GM21447 (cell line): ENCODE data around the gene TTC23.

Experiments
- ATAC-seq: cut with Tn5 transposase; IDR thresholded peaks from one replicate; pipeline ENCODE4 v1.9.1; 2021; ENCODE audit not compliant: unreplicated experiment

TTC23 gene

DNA sequence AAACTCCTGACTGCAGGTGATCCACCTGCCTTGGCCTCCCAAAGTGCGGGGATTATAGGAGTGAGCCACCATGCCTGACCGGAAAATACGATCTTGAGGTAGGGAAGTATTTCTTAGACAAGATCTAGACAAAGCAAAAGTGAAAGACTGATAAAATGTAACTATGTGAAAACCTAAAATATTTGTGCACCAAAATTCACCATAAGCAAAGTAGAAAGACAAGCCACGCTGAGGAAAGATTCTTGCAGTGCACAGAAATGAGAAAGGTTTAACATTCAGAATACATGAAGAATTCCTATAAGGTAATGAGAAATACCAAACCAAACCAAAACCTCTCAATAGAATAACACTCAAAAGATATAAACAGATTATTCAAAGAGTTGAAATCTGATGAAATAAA is 108.8 kb downstream of the TTC23 start:
- ATAC-seq, result no peak

DNA sequence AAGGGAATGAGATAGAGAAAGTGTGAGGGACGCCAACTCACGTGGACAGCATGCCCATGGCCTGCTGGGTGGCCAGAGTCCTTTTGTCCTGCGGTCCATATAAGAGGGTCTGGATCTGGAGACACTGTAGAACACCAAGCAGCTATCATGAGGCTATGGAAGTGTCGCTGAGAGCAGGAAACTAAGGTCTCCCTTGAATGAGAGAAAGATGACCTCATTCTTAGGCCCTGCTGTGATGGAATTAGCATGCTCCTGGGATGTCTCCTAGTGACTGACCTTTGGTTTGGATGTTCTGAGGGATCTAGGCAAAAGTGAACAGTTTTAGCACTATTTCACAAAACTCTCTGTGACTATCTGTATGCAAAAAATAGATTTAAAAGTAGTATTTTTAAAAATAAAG is 110.1 kb downstream of the TTC23 start:
- ATAC-seq, result no peak

DNA sequence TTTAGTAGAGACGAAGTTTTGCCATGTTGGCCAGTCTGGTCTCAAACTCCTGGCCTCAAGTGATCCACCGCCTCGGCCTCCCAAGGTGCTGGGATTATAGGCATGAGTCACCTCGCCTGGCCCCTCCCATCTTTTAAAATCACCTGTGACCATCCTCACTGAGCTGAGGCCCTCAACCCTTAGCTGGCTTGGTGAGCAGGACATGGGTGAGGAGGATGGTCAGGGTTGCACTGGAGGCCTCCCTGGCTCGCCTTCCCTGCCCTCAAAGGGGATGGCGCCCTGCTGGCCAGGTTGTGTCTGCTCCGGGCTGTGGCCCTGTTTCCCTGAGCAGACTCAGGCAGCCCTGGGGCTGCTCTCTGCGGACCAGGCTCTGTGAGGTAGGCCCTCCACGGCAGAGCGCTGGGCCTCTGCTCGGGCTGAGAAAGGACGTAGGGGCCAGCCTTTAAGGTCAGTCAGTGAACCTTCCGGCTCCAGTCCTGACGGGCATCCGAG is 110.8 kb downstream of the TTC23 start:
- ATAC-seq, result no peak

DNA sequence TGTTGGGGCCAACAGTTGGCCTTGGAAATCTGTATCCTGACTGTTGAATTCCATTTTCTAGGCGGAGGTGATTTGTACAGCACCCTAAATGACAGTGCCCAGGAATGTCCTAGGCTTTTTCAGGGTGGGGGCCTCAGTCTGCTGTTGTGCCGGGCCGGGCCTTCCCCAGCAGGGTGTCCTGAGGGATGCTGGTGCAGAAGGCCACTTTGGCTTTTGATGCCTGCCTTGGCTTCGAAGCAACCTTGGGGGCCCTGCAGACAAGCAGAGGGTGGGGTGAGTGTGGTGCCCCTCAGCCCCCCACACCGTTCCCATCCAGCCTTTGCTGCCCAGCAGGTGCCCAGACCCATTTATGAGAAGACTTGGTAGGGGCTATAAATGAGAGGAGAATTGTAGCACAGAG is 111.5 kb downstream of the TTC23 start:
- no peak for ATAC-seq

DNA sequence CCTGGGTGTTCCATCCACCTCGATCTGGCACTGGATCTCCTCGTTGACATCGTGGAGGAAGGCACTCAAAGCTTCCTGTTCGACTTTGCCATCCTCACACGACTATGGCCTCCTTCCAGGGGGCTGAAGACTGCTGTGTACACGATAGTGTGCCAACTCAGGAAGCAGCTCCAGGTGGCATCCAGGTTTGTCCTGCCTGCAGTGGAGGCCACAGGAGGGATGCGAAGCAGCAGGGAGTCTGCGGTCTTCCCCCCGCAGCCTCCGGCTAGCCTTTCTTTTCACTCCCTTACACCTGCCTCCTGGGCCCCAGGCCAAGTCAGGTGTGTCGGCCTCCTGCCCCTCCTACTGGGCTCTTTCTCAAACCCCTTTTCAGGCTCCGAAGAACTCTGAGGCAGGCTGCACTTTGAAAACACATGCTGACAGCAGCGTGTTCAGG is 112.3 kb downstream of the TTC23 start:
- ATAC-seq, result no peak

DNA sequence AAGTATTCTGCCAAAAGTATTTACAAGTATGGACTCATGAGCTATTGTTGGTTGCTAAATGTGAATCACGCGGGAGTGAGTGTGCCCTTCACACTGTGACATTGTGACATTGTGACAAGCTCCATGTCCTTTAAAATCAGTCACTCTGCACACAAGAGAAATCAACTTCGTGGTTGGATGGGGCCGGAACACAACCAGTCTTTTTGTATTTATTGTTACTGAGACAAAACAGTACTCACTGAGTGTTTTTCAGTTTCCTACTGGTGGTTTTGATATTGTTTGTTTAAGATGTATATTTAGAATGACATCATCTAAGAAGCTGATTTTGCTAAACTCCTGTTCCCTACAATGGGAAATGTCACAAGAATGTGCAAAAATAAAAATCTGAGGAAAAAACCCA is 114.2 kb downstream of the TTC23 start:
- peak; percentile 79 for ATAC-seq

DNA sequence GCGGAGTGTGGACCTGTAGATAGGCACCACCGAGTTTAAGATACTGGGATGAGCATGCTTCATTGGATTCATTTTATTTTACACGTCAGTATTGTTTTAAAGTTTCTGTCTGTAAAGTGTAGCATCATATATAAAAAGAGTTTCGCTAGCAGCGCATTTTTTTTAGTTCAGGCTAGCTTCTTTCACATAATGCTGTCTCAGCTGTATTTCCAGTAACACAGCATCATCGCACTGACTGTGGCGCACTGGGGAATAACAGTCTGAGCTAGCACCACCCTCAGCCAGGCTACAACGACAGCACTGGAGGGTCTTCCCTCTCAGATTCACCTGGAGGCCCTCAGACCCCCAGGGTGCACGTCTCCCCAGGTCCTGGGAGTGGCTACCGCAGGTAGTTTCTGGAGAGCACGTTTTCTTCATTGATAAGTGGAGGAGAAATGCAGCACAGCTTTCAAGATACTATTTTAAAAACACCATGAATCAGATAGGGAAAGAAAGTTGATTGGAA is 115.0 kb downstream of the TTC23 start:
- no peak for ATAC-seq

DNA sequence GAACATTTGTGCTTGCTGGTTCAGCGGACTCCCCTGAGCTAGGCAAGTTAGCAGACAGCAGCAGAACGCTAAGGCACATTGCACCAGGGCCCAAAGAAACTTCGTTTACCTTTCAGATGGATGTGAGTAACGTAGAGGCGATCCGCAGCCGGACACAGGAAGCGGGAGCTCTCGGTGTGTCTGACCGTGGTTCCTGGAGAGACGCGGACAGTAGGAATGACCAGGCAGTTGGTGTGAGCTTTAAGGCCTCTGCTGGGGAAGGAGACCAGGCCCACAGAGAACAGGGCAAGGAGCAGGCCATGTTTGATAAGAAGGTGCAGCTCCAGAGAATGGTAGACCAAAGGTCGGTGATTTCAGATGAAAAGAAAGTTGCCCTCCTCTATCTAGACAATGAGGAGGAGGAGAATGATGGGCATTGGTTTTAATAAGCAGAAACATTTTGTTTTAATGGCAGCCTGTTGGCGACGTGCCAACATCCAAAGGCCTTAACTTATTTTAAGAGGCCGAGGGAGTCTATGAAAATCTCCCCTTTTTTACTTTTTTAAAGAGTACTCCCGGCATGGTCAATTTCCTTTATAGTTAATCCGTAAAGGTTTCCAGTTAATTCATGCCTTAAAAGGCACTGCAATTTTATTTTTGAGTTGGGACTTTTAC is 116.6 kb downstream of the TTC23 start:
- ATAC-seq, result no peak

DNA sequence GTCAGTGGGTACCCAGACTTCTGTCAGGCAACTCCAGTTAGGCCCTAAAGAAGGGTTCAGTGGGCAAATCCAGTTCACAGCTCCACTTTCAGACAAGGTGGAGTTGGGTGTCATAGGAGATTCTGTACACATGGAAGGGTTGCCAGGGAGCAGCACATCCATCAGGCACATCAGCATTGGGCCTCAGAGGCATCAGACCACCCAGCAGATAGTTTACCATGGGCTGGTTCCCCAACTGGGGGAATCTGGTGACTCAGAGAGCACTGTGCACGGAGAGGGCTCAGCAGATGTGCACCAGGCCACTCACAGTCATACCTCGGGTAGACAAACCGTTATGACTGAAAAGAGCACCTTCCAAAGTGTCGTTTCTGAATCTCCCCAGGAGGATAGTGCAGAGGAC is 117.3 kb downstream of the TTC23 start:
- no peak for ATAC-seq

DNA sequence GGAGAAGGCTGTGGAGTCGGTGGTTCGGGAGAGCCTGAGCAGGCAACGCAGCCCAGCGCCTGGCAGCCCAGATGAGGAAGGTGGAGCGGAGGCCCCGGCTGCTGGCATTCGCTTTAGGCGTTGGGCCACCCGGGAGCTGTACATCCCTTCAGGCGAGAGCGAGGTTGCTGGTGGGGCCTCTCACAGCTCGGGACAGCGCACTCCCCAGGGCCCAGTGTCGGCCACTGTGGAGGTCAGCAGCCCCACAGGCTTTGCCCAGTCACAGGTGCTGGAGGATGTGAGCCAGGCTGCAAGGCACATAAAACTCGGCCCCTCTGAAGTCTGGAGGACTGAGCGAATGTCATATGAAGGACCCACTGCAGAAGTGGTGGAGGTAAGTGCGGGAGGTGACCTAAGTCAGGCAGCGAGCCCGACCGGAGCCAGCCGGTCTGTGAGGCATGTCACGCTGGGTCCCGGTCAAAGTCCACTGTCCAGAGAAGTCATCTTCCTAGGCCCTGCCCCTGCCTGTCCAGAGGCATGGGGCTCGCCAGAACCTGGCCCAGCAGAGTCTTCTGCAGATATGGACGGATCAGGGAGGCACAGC is 117.8 kb downstream of the TTC23 start:
- ATAC-seq, result no peak

DNA sequence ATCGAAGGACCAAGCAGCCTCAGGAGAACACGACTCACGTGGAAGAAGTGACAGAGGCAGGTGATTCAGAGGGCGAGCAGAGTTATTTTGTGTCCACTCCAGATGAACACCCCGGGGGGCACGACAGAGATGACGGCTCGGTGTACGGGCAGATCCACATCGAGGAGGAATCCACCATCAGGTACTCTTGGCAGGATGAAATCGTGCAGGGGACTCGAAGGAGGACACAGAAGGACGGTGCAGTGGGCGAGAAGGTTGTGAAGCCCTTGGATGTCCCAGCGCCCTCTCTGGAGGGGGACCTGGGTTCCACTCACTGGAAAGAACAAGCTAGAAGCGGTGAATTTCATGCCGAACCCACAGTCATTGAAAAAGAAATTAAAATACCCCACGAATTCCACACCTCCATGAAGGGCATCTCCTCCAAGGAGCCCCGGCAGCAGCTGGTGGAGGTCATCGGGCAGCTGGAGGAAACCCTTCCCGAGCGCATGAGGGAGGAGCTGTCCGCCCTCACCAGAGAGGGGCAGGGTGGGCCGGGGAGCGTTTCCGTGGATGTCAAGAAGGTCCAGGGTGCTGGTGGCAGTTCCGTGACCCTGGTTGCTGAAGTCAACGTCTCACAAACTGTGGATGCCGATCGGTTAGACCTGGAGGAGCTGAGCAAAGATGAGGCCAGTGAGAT is 118.5 kb downstream of the TTC23 start:
- no peak for ATAC-seq

DNA sequence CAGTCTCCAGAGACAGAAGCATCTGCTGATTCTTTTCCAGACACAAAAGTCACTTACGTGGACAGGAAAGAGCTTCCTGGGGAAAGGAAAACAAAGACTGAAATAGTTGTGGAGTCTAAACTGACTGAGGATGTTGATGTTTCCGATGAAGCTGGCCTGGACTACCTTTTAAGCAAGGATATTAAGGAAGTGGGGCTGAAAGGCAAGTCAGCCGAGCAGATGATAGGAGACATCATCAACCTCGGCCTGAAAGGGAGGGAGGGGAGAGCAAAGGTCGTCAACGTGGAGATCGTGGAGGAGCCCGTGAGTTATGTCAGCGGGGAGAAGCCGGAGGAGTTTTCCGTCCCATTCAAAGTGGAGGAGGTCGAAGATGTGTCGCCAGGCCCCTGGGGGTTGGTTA is 119.1 kb downstream of the TTC23 start:
- no peak for ATAC-seq

DNA sequence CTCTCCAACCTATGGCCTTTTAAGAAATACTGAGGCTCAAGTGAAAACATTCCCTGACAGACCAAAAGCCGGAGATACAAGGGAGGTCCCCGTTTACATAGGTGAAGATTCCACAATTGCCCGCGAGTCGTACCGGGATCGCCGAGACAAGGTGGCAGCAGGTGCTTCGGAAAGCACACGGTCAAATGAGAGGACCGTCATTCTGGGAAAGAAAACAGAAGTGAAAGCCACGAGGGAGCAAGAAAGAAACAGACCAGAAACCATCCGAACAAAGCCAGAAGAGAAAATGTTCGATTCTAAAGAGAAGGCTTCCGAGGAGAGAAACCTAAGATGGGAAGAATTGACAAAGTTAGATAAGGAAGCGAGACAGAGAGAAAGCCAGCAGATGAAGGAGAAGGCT is 119.7 kb downstream of the TTC23 start:
- no peak for ATAC-seq

DNA sequence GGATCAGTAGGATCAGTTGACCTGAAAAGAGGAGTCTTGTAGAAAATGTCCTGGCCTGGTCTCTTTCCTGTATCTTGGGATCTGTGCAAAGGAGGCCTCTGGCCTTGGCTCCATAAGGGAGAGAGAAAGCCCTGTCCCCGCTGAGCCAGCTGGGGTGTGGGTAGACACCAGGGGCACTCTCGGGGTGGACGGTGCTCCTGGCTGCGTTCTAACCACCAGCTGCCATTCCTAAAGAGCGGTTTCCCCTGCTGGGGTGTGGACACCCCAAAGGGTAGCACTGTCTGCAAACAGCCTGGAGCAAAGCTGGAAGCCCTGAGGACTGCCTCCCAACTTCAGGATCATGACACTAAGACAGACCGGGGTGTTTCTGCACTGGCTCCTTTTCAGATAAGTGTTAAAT is 121.0 kb downstream of the TTC23 start:
- no peak for ATAC-seq

DNA sequence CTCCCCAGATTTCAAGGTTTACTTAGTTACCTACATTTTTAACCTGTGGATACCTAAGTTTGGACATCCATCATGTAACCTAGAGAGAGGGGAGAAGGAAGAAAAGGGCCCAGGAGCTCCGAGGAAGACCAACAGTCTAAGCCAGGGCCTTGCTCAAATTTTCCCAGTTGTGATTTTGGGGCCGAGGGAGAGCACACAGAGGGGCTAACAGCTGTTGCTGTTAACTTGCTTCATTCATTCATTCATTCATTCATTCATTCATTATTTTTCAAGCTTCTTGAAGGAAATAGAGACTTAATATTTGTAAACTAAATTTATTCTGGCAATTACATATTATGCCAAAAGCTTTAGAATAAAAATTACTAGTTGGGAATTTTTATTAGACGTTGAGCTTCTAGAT is 121.6 kb downstream of the TTC23 start:
- no peak for ATAC-seq

DNA sequence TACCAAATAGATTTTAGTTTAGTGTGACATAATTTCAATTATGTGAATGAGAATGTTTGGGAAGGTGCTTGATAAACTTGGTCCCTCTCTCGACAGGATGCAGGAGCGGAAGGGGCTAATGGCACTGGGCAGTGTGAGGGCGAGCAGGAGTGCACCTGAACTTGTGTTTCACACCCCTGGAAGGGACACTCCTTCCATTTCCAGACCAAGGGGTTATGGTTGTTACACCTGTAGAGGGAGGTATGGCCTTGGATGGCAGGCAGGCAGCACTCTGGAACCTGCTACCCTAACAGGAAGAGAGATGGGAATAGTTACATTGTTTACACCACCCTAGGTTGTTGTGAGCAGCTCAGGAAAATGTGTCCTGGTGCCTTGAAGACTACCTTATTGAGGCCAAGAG is 122.5 kb downstream of the TTC23 start:
- no peak for ATAC-seq

DNA sequence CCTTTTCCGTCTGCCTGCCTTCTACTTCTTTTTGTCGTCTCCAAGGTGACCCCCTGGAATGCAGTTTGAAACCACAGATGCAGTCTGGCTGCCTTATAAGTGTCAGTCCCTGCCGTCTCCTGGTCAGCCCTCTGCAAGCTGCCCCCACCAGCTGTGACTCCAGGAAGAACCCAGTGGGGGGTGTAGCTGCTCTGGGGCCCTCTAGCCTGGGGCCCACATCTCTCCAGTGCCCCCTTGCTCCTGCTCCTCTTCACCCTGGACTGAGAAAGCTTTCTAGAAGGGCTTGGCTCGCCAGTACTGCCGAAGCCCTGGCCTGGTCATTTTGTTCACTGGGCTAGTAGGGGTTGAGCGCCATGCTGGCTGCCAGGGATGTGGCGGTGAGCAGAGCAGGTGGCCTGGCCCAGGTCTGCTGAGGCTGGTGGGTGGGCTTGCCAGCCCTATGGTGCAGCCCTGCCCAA is 123.2 kb downstream of the TTC23 start:
- ATAC-seq, result no peak

DNA sequence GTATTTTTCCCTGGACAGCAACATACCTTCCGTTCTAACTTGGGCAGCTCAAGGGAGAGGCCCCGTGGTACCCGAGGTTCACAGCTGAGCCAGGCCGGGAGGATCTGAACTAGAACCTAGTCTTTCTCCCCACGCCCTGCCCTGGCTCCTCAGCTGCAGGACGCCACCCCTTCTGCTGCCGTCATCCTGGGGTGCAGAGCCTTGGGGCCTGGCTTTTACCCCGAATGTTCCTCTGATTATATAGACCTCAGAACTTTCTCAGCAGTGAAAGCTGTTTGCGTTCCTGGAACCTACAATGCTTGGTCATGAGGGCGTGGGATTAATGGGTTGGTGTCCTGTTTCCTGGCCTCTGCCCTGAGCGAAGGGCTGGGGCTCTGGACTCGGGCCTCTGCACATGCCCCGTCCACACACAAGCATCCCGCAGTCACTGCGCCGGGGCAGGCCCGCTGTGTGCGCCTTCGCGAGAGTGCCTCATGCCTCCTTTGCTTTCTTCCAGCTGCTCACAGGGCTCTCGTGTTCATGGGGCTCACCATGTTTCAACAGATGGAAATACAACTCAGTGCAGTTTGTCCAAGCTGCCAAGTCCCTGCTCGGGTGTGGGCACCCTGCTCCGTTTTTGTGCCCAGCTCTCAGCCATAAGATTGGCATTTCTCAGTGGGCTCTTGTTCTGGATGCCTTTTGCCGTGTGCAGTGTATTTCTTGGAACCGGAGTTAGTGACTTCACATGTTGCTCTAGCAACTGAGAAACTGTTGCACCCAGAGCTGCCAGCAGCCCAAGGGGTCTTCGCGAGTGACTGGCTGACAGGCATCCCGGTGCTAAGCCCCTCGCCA is 124.1 kb downstream of the TTC23 start:
- ATAC-seq, result no peak

DNA sequence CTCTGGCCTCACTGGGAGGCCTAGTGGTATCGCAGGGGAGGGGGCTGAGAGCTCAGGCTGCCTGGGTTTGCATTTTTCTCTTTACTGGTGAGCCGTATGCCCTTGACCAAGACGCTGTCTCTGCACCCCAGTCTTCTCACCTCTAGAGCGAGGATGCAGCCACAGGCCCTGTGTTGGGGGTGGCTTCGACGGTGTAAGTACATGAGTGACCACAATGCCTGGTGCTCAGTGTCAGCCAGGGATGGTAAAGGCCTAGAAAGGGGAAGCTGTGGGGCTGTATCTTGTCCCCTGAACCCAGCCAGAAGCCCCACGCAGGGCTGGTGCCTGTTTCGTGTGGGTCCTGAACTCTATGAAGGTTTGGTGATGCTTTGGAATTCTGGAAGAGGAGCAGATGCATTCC is 124.7 kb downstream of the TTC23 start:
- no peak for ATAC-seq

DNA sequence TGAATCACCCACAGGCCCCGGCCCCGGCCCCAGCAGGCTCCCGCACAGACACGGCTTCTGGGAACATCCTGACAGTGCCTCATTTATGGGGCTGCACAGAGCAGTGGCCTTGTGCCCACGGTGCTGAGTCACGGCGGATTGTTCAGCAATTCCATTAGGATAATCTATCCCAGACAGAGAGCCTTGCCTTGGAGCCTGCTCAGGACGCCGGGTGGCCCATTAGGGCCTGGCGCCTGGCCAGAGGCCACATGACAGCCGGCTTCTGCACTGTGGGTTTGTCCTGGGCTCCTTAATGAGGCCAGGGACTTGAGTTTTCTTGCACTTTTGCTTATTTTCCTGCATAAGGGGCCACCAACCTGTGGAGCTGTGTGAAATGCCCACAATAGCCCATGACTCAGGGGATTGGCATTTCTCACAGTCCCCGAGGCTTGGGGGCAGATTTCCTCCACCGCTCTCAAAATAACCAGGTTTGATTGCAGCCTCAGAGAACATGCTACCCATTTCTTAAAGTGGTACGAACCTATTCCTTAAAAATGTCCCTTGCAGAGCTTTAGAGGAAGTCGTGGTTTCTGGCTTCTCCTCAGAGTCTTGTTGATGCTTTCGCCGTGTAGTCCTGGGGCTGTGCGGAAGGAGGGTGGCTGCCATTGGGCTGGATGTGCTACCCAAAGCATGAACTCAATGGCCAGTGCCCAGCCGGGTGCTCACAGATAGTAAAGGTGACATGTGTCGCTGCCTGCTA is 125.5 kb downstream of the TTC23 start:
- no peak for ATAC-seq
